ENCODE measurements around the gene TAS1R1.
A peak's percentile ranks its signal among the peaks of the same experiment; 100 is the strongest.

The TAS1R1 gene

DNA sequence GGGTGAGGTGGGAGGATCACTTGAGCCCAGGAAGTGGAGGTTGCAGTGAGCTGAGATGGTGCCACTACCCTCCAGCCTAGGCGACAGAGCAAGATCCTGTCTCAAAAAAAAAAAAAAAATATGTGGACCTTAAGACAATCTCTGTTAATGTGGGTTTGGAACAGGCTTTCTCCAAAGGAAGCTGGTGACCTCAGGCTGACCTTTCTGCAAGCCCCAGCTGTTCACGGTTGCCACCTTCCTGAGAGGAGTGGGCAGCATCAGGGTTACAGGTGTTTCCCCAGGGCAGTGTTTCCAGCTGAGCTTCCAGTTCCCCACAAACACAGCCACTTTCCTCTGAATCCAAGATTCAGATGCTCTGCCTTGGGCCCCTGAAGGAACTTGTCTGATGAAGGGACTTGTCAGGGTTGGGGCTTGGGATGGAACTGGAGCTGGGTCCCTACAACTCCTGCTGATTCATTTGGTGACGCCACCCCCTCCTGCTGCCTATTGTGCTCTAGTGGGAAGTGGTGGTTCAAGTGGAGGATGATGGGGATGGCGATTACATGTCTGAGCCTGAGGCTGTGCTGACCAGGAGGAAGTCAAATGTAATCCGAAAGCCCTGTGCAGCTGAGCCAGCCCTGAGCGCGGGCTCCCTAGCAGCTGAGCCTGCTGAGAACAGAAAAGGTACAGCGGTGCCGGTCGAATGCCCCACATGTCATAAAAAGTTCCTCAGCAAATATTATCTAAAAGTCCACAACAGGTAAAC lies 26.6 kb downstream of the TAS1R1 start:
- H3K4me3 ChIP-seq (replicated peaks in 1 of 2; ENCODE audit: low read depth in 2 of 2, low read length in 2 of 2), result no peak overlapping the region
- TF ChIP-seq CTCF (IDR thresholded peaks at IDR 0.05; ENCODE audit: low read depth, low read length), result no peak
- peak in 1 of 2 donors; percentile 28 for DNase-seq (ENCODE audit: low read depth in 2 of 2)

GRCh38 chr1:6582370-6582769 lies 27.3 kb downstream of the TAS1R1 start:
- DNase-seq (ENCODE audit: low read depth in 2 of 2), result no peak
- H3K4me3 ChIP-seq (replicated peaks in 1 of 2; ENCODE audit: low read depth in 2 of 2, low read length in 2 of 2), result no peak overlapping the region
- no peak for TF ChIP-seq CTCF (IDR thresholded peaks at IDR 0.05; ENCODE audit: low read depth, low read length)

DNA sequence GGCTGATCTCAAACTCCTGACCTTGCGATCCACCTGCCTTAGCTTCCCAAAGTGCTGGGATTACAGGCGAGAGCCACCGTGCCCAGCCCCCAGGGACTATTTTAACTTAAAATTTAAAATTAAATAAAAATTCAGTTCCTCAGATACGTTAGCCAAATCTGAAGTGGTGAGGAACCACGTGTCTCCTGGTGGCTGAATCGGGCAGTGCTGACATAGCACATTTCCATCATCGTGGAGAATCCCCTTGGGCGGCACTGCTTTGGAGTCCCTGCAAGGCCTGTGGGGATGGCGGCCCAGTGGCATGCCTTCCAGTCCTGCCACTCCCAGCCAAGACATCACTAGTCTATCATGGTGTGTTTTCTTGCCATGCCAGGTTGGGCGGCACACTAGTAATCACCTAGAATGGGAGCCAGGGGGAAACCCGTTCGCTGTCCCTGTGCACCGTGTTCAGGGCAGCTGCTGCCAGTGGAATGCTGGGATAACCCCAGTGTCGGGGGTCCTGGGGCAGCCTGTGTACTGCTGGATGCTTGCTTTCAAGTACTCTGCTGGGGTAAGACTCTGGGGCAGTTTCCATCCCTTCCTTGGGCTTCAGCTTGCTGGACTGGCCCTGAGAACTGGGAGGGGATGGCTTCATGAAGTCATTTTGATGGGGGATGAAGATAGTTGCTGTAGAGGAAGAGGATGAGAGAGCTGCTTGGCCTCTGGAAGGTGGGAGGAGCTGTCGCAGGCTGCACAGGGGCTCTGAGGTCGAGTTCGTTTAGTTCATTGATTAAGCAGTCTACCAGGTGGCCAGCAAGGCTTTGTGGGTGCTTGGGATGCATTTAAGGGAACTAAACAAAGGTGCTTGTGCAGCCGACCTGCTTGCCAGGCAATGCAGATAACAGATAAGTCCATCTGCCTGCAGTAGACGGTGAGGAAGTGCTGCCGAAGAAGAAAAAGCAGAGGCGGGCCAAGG lies 29.3 kb downstream of the TAS1R1 start:
- DNase-seq (ENCODE audit: low read depth in 2 of 2), result no peak
- no peak for TF ChIP-seq CTCF (IDR thresholded peaks at IDR 0.05; ENCODE audit: low read depth, low read length)
- H3K4me3 ChIP-seq (replicated peaks in 1 of 2; ENCODE audit: low read depth in 2 of 2, low read length in 2 of 2), result no peak overlapping the region

- no peak for DNase-seq (ENCODE audit: low read depth in 2 of 2)
- H3K4me3 ChIP-seq (replicated peaks in 1 of 2; ENCODE audit: low read depth in 2 of 2, low read length in 2 of 2), result no peak overlapping the region
- no peak for TF ChIP-seq CTCF (IDR thresholded peaks at IDR 0.05; ENCODE audit: low read depth, low read length)
Observed at GRCh38 chr1:6585081-6585722, 30.1 kb downstream of the TAS1R1 start.

GRCh38 chr1:6585841-6586240 lies 30.7 kb downstream of the TAS1R1 start:
- no peak overlapping the region for H3K4me3 ChIP-seq (replicated peaks in 1 of 2; ENCODE audit: low read depth in 2 of 2, low read length in 2 of 2)
- TF ChIP-seq CTCF (IDR thresholded peaks at IDR 0.05; ENCODE audit: low read depth, low read length), result no peak
- DNase-seq (ENCODE audit: low read depth in 2 of 2), result no peak

DNA sequence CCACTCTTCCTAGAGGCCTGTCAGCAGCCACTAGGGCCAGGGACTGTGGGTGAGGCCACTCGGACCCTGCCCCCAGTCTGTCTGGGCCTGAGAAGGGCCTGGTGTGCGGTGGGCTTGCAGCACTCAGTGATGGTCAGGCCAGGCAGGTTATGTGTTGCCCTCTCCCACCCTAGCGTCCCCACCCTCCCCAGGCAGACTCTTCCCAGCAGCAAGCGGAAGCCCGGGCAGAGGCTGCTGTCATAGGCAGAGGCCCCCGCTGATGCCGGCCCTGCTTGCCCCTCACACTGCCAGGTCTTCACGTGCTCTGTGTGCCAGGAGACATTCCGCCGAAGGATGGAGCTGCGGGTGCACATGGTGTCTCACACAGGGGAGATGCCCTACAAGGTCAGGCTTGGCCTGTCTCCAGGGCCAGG lies 31.3 kb downstream of the TAS1R1 start:
- no peak overlapping the region for H3K4me3 ChIP-seq (replicated peaks in 1 of 2; ENCODE audit: low read depth in 2 of 2, low read length in 2 of 2)
- no peak for TF ChIP-seq CTCF (IDR thresholded peaks at IDR 0.05; ENCODE audit: low read depth, low read length)
- DNase-seq (ENCODE audit: low read depth in 2 of 2), result no peak

All from cardiac fibroblast (primary cell).